Measurements from ENCODE around the gene NACA2.

Gene NACA2

GRCh38 chr17:61611323-61611722, 20.3 kb upstream of the NACA2 start:
- DNase-seq (ENCODE audit: low spot score), result no peak
- no peak for TF ChIP-seq CTCF (IDR thresholded peaks at IDR 0.05; ENCODE audit: borderline replicate concordance, control extremely low read depth, extremely low read depth, insufficient read depth, missing control alignments)
- in situ Hi-C loops (cut with MboI; ENCODE audit: low sequenced_read_pairs, unreplicated experiment), result no loop called here

- in situ Hi-C loops (cut with MboI; ENCODE audit: low sequenced_read_pairs, unreplicated experiment), result no loop called here
- TF ChIP-seq CTCF (IDR thresholded peaks at IDR 0.05; ENCODE audit: borderline replicate concordance, control extremely low read depth, extremely low read depth, insufficient read depth, missing control alignments), result no peak
- no peak for DNase-seq (ENCODE audit: low spot score)
Observed at GRCh38 chr17:61605692-61606091, 14.7 kb upstream of the NACA2 start.

GRCh38 chr17:61601297-61601696, 10.3 kb upstream of the NACA2 start:
- in situ Hi-C loops (cut with MboI; ENCODE audit: low sequenced_read_pairs, unreplicated experiment), result no loop called here
- TF ChIP-seq CTCF (IDR thresholded peaks at IDR 0.05; ENCODE audit: borderline replicate concordance, control extremely low read depth, extremely low read depth, insufficient read depth, missing control alignments), result no peak

GRCh38 chr17:61600621-61601020, 9.6 kb upstream of the NACA2 start:
- in situ Hi-C loops (cut with MboI; ENCODE audit: low sequenced_read_pairs, unreplicated experiment), result no loop called here
- no peak for TF ChIP-seq CTCF (IDR thresholded peaks at IDR 0.05; ENCODE audit: borderline replicate concordance, control extremely low read depth, extremely low read depth, insufficient read depth, missing control alignments)
- DNase-seq (ENCODE audit: low spot score), result no peak

More at GRCh38 chr17:61601297-61601696, 10.3 kb upstream of the NACA2 start:
- no peak for DNase-seq (ENCODE audit: low spot score)

- in situ Hi-C loops (cut with MboI; ENCODE audit: low sequenced_read_pairs, unreplicated experiment), result no loop called here
- TF ChIP-seq CTCF (IDR thresholded peaks at IDR 0.05; ENCODE audit: borderline replicate concordance, control extremely low read depth, extremely low read depth, insufficient read depth, missing control alignments), result no peak
- no peak for DNase-seq (ENCODE audit: low spot score)
Observed at GRCh38 chr17:61599608-61600007, 8.6 kb upstream of the NACA2 start.

- DNase-seq (ENCODE audit: low spot score), result no peak
- in situ Hi-C loops (cut with MboI; ENCODE audit: low sequenced_read_pairs, unreplicated experiment), result no loop called here
Observed at GRCh38 chr17:61598014-61598413, 7.0 kb upstream of the NACA2 start.

More at GRCh38 chr17:61598014-61598413, 7.0 kb upstream of the NACA2 start:
- no peak for TF ChIP-seq CTCF (IDR thresholded peaks at IDR 0.05; ENCODE audit: borderline replicate concordance, control extremely low read depth, extremely low read depth, insufficient read depth, missing control alignments)

All from GM13976 (cell line).